HEK293 (cell line): ENCODE data around the gene EEF1A2.

Experiments used
- CTCF ChIA-PET: fragments of 350-600 bp; formaldehyde crosslinking; extraction: SDS; loops from one replicate; lab custom pipeline; 2021; ENCODE audit warnings: antibody characterized with exemption; lab: Yijun Ruan, JAX
- POLR2A ChIA-PET: fragments of 300-600 bp; formaldehyde crosslinking; extraction: SDS; loops from one replicate; lab custom pipeline; 2020; ENCODE audit warnings: antibody characterized with exemption, inconsistent platforms; lab: Yijun Ruan, JAX
- H3K27ac ChIP-seq: fragments of 200-500 bp; sonication (Bioruptor generic); 2 replicates; pipeline ENCODE4 v1.5.1; 2014; ENCODE audit warnings: low read depth, low read length, control low read depth, inconsistent platforms; ENCODE audit errors: extremely low read depth
- H3K36me3 ChIP-seq, 2 experiments: fragments of 200-500 bp in 1 of 2; sonication (Bioruptor generic) in 1 of 2; 1 replicate in 1 of 2; 2 replicates in 1 of 2; pipeline ENCODE4 v1.5.1; 2014 to 2017; ENCODE audit warnings: inconsistent platforms in 2 of 2, low read length in 2 of 2; ENCODE audit not compliant: control insufficient read depth in 2 of 2, insufficient read depth in 1 of 2
- H3K4me1 ChIP-seq: fragments of 200-500 bp; sonication (Bioruptor generic); 2 replicates; pipeline ENCODE4 v1.5.1; 2014; ENCODE audit warnings: mild to moderate bottlenecking, low read length, inconsistent platforms; ENCODE audit not compliant: control insufficient read depth, insufficient read depth
- H3K4me3 ChIP-seq: 2 replicates; pipeline ENCODE4 v1.5.1; 2011; ENCODE audit warnings: low read depth, mild to moderate bottlenecking, control low read depth, low read length, moderate library complexity
- H3K9me3 ChIP-seq: fragments of 200-500 bp; sonication (Bioruptor generic); 2 replicates; pipeline ENCODE4 v1.5.1; 2014; ENCODE audit warnings: low read depth, low read length, inconsistent platforms; ENCODE audit not compliant: control insufficient read depth, insufficient read depth
- ZBTB17 ChIP-seq: fragments of 450-650 bp; formaldehyde crosslinking; IDR thresholded peaks from 2 replicates; pipeline ENCODE4 v1.5.1; 2016; ENCODE audit warnings: missing biosample characterization, missing genetic modification characterization
- ZBTB44 ChIP-seq: fragments of 450-650 bp; IDR thresholded peaks from 2 replicates; pipeline ENCODE4 v1.5.1; 2018; ENCODE audit warnings: missing biosample characterization, mild to moderate bottlenecking, missing genetic modification characterization
- ZFP3 ChIP-seq: fragments of 450-650 bp; formaldehyde crosslinking; IDR thresholded peaks from 2 replicates; pipeline ENCODE4 v1.5.1; 2016; ENCODE audit warnings: low read depth, missing biosample characterization, missing genetic modification characterization
- ZNF16 ChIP-seq: fragments of 450-650 bp; formaldehyde crosslinking; IDR thresholded peaks from 2 replicates; pipeline ENCODE4 v1.5.1; 2016; ENCODE audit warnings: low read depth, missing biosample characterization, missing genetic modification characterization
- ZNF19 ChIP-seq: fragments of 450-650 bp; formaldehyde crosslinking; IDR thresholded peaks from 2 replicates; pipeline ENCODE4; 2016; ENCODE audit warnings: missing biosample characterization, missing genetic modification characterization, low read depth
- ZNF302 ChIP-seq: fragments of 450-650 bp; formaldehyde crosslinking; IDR thresholded peaks from 2 replicates; pipeline ENCODE4 v1.5.1; 2016; ENCODE audit warnings: missing biosample characterization, missing genetic modification characterization, low read depth
- ZNF362 ChIP-seq: fragments of 450-650 bp; formaldehyde crosslinking; IDR thresholded peaks from 2 replicates; pipeline ENCODE4 v1.5.1; 2016; ENCODE audit warnings: missing biosample characterization, missing genetic modification characterization
- ZNF366 ChIP-seq: fragments of 450-650 bp; formaldehyde crosslinking; conservative IDR thresholded peaks from 2 replicates; pipeline ENCODE4 v1.5.1; 2016; ENCODE audit warnings: missing biosample characterization, missing genetic modification characterization
- ZNF426 ChIP-seq: fragments of 450-650 bp; formaldehyde crosslinking; IDR thresholded peaks from 2 replicates; pipeline ENCODE4 v1.5.1; 2017; ENCODE audit warnings: missing biosample characterization, missing genetic modification characterization, mild to moderate bottlenecking, inconsistent platforms, moderate library complexity
- ZNF513 ChIP-seq: fragments of 450-650 bp; IDR thresholded peaks from 2 replicates; pipeline ENCODE4 v1.5.1; 2018; ENCODE audit warnings: missing biosample characterization, missing genetic modification characterization
- ZNF600 ChIP-seq: fragments of 450-650 bp; formaldehyde crosslinking; IDR thresholded peaks from 2 replicates; pipeline ENCODE4 v1.5.1; 2016; ENCODE audit warnings: missing biosample characterization, missing genetic modification characterization
- ZNF623 ChIP-seq: fragments of 450-650 bp; formaldehyde crosslinking; IDR thresholded peaks from 2 replicates; pipeline ENCODE4 v1.5.1; 2016; ENCODE audit warnings: missing biosample characterization, missing genetic modification characterization
- ZNF624 ChIP-seq: fragments of 450-650 bp; formaldehyde crosslinking; IDR thresholded peaks from 2 replicates; pipeline ENCODE4 v1.5.1; 2017; ENCODE audit warnings: missing biosample characterization, missing genetic modification characterization
- ZNF660 ChIP-seq: fragments of 450-650 bp; IDR thresholded peaks from 2 replicates; pipeline ENCODE4 v1.5.1; 2018; ENCODE audit warnings: missing biosample characterization, mild to moderate bottlenecking, missing genetic modification characterization
- ZNF791 ChIP-seq: fragments of 450-650 bp; formaldehyde crosslinking; IDR thresholded peaks from 2 replicates; pipeline ENCODE4 v1.5.1; 2016; ENCODE audit warnings: missing biosample characterization, missing genetic modification characterization
- ZSCAN30 ChIP-seq: fragments of 450-650 bp; IDR thresholded peaks from 2 replicates; pipeline ENCODE4 v1.5.1; 2018; ENCODE audit warnings: missing biosample characterization, mild to moderate bottlenecking, missing genetic modification characterization, moderate library complexity

Gene EEF1A2

GRCh38 chr20:63493563-63494020 is 5.3 kb downstream of the EEF1A2 start (continued):
- TF ChIP-seq ZNF791 (no peak), ZFP3 (tag by site-specific recombination) (no peak), ZNF513 (tag by site-specific recombination) (no peak), ZNF623 (tag by site-specific recombination) (no peak)
- TF ChIP-seq, all 188 proteins: peak for 0

- ChIA-PET CTCF (interaction anchor here (0.5 kb wide), 1 partner anchor 51 kb away, joined by 3 read pairs; no protein-coding TSS in a partner anchor), POLR2A (interaction anchor here (0.5 kb wide), 1 partner anchor 74 kb away, joined by 3 read pairs; no protein-coding TSS in a partner anchor)
- Histone ChIP-seq H3K9me3 (no peaks in the 10 kb centered on the region), H3K36me3 (peaks cover 13 to 81% of the 10 kb centered on the region in 2 experiments; a peak in 2 of 3 replicates), H3K4me1 (no peaks in the 10 kb centered on the region), H3K4me3 (no peak overlapping the region), H3K27ac (no peak overlapping the region)
- TF ChIP-seq ZBTB44 (tag by site-specific recombination) (no peak), ZNF600 (tag by site-specific recombination) (0 out of 2 replicates have a peak, but pooled peaks have one; percentile 41)
Measured at GRCh38 chr20:63492982-63493381, 5.9 kb downstream of the EEF1A2 start.

- H3K4me1 ChIP-seq = no peaks in the 10 kb centered on the region
- TF ChIP-seq ZSCAN30 (tag by site-specific recombination) = no peak
- no peak for TF ChIP-seq ZNF660 (tag by site-specific recombination)
- peak; percentile 96 for TF ChIP-seq ZNF366 (tag by site-specific recombination)
- no peak for TF ChIP-seq ZNF16 (tag by site-specific recombination)
- peak; percentile 87 for TF ChIP-seq ZBTB17 (tag by site-specific recombination)
- no peak for TF ChIP-seq ZNF302 (tag by site-specific recombination)
- no peak for TF ChIP-seq ZNF624 (tag by site-specific recombination)
- TF ChIP-seq ZNF426 = no peak
- TF ChIP-seq ZNF362 (tag by site-specific recombination) = no peak
- no peak for TF ChIP-seq ZNF19 (tag by site-specific recombination)
- ChIA-PET CTCF (interaction anchor here (0.5 kb wide), 1 partner anchor 50 kb away, joined by 3 read pairs; no protein-coding TSS in a partner anchor), POLR2A (no interaction called here)
- H3K36me3 ChIP-seq = peaks cover 13 to 82% of the 10 kb centered on the region in 2 experiments; a peak in 2 of 3 replicates
- no peaks in the 10 kb centered on the region for H3K9me3 ChIP-seq
- H3K27ac ChIP-seq = no peak overlapping the region
- H3K4me3 ChIP-seq = no peak overlapping the region
Measured at GRCh38 chr20:63492518-63492917, 6.4 kb downstream of the EEF1A2 start.
